ENCODE results near the gene ACO1.

DNA sequence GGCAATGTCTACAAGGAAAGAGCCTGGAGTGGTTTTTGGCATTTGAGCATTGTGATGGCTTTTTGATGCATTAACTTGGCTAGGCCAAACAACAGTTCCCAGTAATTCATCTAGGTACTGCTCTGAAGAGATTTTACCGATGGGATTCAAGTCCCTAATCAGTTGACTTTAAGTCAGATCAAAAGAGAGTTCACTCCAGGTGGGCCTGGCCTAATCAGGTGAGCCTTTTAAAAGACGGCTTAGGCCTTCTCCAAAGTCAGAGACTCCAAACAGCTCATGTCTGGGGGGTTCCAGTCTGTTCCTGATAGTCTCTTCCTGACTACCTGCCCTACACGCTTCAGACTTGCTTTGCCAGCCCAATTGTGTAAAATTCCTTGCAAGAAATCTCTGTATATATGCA lies 87.9 kb downstream of the ACO1 start:
- TF ChIP-seq, protein P1, sequence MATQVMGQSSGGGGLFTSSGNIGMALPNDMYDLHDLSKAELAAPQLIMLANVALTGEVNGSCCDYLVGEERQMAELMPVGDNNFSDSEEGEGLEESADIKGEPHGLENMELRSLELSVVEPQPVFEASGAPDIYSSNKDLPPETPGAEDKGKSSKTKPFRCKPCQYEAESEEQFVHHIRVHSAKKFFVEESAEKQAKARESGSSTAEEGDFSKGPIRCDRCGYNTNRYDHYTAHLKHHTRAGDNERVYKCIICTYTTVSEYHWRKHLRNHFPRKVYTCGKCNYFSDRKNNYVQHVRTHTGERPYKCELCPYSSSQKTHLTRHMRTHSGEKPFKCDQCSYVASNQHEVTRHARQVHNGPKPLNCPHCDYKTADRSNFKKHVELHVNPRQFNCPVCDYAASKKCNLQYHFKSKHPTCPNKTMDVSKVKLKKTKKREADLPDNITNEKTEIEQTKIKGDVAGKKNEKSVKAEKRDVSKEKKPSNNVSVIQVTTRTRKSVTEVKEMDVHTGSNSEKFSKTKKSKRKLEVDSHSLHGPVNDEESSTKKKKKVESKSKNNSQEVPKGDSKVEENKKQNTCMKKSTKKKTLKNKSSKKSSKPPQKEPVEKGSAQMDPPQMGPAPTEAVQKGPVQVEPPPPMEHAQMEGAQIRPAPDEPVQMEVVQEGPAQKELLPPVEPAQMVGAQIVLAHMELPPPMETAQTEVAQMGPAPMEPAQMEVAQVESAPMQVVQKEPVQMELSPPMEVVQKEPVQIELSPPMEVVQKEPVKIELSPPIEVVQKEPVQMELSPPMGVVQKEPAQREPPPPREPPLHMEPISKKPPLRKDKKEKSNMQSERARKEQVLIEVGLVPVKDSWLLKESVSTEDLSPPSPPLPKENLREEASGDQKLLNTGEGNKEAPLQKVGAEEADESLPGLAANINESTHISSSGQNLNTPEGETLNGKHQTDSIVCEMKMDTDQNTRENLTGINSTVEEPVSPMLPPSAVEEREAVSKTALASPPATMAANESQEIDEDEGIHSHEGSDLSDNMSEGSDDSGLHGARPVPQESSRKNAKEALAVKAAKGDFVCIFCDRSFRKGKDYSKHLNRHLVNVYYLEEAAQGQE (IDR thresholded peaks at IDR 0.05; ENCODE audit: borderline replicate concordance) = no peak
- TF ChIP-seq, protein P1 (CRISPR knock-in tag; IDR thresholded peaks at IDR 0.05; ENCODE audit: low read depth) = no peak
- TF ChIP-seq EGR1 (conservative IDR thresholded peaks at IDR 0.05) = no peak
- TF ChIP-seq, protein P2, sequence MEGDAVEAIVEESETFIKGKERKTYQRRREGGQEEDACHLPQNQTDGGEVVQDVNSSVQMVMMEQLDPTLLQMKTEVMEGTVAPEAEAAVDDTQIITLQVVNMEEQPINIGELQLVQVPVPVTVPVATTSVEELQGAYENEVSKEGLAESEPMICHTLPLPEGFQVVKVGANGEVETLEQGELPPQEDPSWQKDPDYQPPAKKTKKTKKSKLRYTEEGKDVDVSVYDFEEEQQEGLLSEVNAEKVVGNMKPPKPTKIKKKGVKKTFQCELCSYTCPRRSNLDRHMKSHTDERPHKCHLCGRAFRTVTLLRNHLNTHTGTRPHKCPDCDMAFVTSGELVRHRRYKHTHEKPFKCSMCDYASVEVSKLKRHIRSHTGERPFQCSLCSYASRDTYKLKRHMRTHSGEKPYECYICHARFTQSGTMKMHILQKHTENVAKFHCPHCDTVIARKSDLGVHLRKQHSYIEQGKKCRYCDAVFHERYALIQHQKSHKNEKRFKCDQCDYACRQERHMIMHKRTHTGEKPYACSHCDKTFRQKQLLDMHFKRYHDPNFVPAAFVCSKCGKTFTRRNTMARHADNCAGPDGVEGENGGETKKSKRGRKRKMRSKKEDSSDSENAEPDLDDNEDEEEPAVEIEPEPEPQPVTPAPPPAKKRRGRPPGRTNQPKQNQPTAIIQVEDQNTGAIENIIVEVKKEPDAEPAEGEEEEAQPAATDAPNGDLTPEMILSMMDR (IDR thresholded peaks at IDR 0.05 in 2 of 3, conservative IDR thresholded peaks at IDR 0.05 in 1 of 3; ENCODE audit: insufficient read depth in 2 of 3, low read depth in 1 of 3, low read length in 3 of 3) = no peak
- TF ChIP-seq, protein P3, sequence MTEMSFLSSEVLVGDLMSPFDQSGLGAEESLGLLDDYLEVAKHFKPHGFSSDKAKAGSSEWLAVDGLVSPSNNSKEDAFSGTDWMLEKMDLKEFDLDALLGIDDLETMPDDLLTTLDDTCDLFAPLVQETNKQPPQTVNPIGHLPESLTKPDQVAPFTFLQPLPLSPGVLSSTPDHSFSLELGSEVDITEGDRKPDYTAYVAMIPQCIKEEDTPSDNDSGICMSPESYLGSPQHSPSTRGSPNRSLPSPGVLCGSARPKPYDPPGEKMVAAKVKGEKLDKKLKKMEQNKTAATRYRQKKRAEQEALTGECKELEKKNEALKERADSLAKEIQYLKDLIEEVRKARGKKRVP (CRISPR knock-in tag; IDR thresholded peaks at IDR 0.05) = no peak
- no peak for TF ChIP-seq SREBF2 (CRISPR knock-in tag; IDR thresholded peaks at IDR 0.05)

Data from K562 (cell line).